Choroid plexus epithelial cell (primary cell): Measurements from ENCODE around the gene TNS1.

Experiments
- DNase-seq: peaks from one replicate; pipeline ENCODE4 v3.0.0-alpha.2; 2010; ENCODE audit warnings: low read depth
- H3K4me3 ChIP-seq: 2 replicates; pipeline ENCODE4 v1.5.1; 2011; ENCODE audit warnings: low read depth, mild to moderate bottlenecking, control low read depth, low read length, moderate library complexity
- CTCF ChIP-seq: conservative IDR thresholded peaks from 2 replicates; pipeline ENCODE4 v1.5.1; 2011; ENCODE audit warnings: low read depth, mild to moderate bottlenecking, control low read depth, inconsistent platforms, low read length, moderate library complexity

Gene TNS1

GRCh38 chr2:217751192-217751591, 251.6 kb downstream of the TNS1 start:
- no peak overlapping the region for H3K4me3 ChIP-seq
- no peak for TF ChIP-seq CTCF
- no peak for DNase-seq
